ENCODE measurements around the gene ADAMTS14. TPM values are rescaled to one million over a fixed set of nuclear protein-coding genes. Genes with fewer than 3 reads are reported as not detected.

The ADAMTS14 gene
- total and polyA plus RNA-seq, 4 experiments from 2014 or later: not detected

GRCh38 chr10:70744617-70745143 lies 72.4 kb downstream of the ADAMTS14 start:
- Histone ChIP-seq H3K36me3 (ENCODE audit: insufficient read depth, low read length) (no peaks in the 10 kb centered on the region), H3K27ac (ENCODE audit: low read depth, low read length) (no peak overlapping the region), H3K9me3 (ENCODE audit: control insufficient read depth in 1 of 2, low read length in 2 of 2) (no peaks in the 10 kb centered on the region), H3K27me3 (ENCODE audit: insufficient read depth, low read length) (no peaks in the 10 kb centered on the region), H3K4me3 (ENCODE audit: low read length in 2 of 2) (no peak overlapping the region), H3K4me1 (ENCODE audit: insufficient read depth, low read length) (no peaks in the 10 kb centered on the region)
- no peak overlapping the region for H3K27ac Mint-ChIP-seq
- POLR2A ChIA-PET (ENCODE audit: partially characterized antibody): no interaction called here
- no peak overlapping the region for H3K4me3 Mint-ChIP-seq
- peaks cover 0 to 1% (median 0%) of the 10 kb centered on the region in 8 donors for H3K9me3 Mint-ChIP-seq
- peaks cover 0 to 1% of the 10 kb centered on the region in 2 donors for H3K27me3 Mint-ChIP-seq
- CTCF ChIA-PET (ENCODE audit: partially characterized antibody): interaction anchor here (1.5 to 2.8 kb wide), 2 partner anchors 10 to 13 kb away, joined by 3 to 9 read pairs; no protein-coding TSS in a partner anchor
- H3K4me1 Mint-ChIP-seq: peaks cover 0 to 2% (median 0%) of the 10 kb centered on the region in 4 donors
- no peak for DNase-seq
- no peaks in the 10 kb centered on the region for H3K36me3 Mint-ChIP-seq
- intact Hi-C loops (cut with micrococcal nuclease): no loop called here

DNA sequence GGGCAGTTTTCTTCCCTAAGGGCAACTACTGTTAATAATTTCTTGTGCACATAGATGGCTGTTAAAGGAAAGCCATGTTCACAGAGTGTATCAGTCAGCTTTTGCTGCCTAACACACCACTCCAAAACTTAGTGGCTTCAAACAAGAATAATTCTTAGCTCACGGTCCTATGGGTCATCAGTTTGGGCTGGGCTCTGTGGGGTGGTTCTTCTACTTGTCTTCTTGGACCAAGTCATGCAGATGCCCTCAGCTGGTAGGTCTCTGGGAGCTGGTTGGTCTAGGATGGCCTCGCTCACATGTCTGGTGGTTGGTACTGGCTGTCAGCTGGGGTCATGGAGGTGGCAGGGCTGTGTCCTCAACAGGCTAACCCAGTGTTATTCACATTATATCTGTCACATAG lies 73.2 kb downstream of the ADAMTS14 start:
- no peak for DNase-seq
- H3K27me3 Mint-ChIP-seq: peaks cover 0 to 1% of the 10 kb centered on the region in 2 donors
- no peak overlapping the region for H3K4me3 Mint-ChIP-seq
- H3K4me1 Mint-ChIP-seq: peaks cover 0 to 2% (median 0%) of the 10 kb centered on the region in 4 donors
- Histone ChIP-seq H3K27ac (ENCODE audit: low read depth, low read length) (no peak overlapping the region), H3K27me3 (ENCODE audit: insufficient read depth, low read length) (no peaks in the 10 kb centered on the region), H3K9me3 (ENCODE audit: control insufficient read depth in 1 of 2, low read length in 2 of 2) (no peaks in the 10 kb centered on the region), H3K4me1 (ENCODE audit: insufficient read depth, low read length) (no peaks in the 10 kb centered on the region), H3K4me3 (ENCODE audit: low read length in 2 of 2) (no peak overlapping the region), H3K36me3 (ENCODE audit: insufficient read depth, low read length) (no peaks in the 10 kb centered on the region)
- ChIA-PET POLR2A (ENCODE audit: partially characterized antibody) (no interaction called here), CTCF (ENCODE audit: partially characterized antibody) (interaction anchor here (1.5 to 2.8 kb wide), 2 partner anchors 9 to 14 kb away, joined by 3 to 9 read pairs; no protein-coding TSS in a partner anchor)
- intact Hi-C loops (cut with micrococcal nuclease): no loop called here
- peaks cover 0 to 1% (median 0%) of the 10 kb centered on the region in 8 donors for H3K9me3 Mint-ChIP-seq
- no peaks in the 10 kb centered on the region for H3K36me3 Mint-ChIP-seq
- no peak overlapping the region for H3K27ac Mint-ChIP-seq

DNA sequence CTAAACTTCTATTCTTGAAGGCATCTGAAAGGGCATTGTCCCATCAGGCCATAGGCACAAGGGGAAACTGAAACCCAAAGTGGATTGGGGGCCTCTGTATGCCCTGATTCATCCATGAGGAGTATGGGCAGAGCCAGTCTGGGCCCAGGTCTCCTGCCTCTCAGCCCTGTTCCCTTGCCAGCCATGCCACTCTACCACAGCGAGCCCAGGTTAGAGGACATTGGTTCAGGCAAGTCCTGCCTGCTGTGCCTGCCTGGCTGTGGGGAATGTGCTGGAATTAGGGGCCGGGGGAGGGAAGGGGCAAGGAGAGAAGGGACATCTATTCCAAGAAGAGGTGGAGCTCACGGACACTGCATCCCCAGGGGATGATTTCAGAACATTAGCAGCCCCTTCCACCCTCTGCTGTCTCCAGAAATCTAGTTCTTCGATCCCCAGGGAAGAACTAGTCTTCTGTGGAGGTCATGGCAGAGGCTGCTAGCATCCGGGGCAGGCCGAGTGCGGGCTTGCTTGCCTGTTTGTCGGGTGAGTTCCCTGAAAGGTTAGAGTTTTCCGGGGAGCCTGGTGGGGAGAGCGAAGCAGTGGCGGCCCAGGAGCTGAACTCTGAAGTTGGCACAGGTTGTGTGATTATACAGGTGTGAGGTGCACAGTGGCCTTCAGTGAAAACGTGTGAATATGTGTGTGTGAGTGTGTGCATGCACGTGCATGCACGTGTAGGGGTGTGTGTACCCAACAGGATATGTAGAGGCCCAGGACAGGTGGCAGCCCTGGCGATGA lies 75.1 kb downstream of the ADAMTS14 start:
- CTCF ChIA-PET (ENCODE audit: partially characterized antibody): no interaction called here

DNA sequence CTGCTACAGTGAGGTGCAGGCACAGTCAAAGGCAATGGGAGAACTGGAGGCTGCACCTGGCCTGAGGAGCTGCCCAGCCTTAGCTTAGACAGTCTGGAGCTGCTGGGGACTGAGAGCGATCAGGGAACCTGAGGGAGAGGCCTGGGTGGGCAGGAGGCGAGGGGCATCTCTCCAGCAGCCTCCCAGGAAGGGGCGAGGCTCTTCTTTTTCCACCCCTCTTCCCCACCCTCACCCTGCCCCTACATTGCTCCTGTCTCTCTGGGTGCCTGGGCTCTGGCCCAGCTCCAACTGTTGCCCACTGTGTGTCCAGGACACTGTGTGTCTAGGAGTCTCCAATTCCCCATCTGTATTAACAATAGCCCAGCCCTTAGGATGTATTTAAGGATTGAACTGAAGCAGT lies 76.0 kb downstream of the ADAMTS14 start:
- Mint-ChIP-seq H3K4me1 (no peaks in the 10 kb centered on the region), H3K27me3 (peaks cover 0 to 1% of the 10 kb centered on the region in 2 donors), H3K9me3 (peaks cover 0 to 1% (median 0%) of the 10 kb centered on the region in 8 donors), H3K27ac (no peak overlapping the region), H3K4me3 (no peak overlapping the region), H3K36me3 (no peaks in the 10 kb centered on the region)
- Histone ChIP-seq H3K36me3 (ENCODE audit: insufficient read depth, low read length) (no peaks in the 10 kb centered on the region), H3K27ac (ENCODE audit: low read depth, low read length) (no peak overlapping the region), H3K4me3 (ENCODE audit: low read length in 2 of 2) (no peak overlapping the region), H3K9me3 (ENCODE audit: control insufficient read depth in 1 of 2, low read length in 2 of 2) (no peaks in the 10 kb centered on the region), H3K27me3 (ENCODE audit: insufficient read depth, low read length) (no peaks in the 10 kb centered on the region), H3K4me1 (ENCODE audit: insufficient read depth, low read length) (no peaks in the 10 kb centered on the region)
- CTCF ChIA-PET (ENCODE audit: partially characterized antibody): interaction anchor here (1.0 kb wide), 1 partner anchor 10 kb away, joined by 3 read pairs; no protein-coding TSS in a partner anchor
- intact Hi-C loops (cut with micrococcal nuclease): no loop called here
- no peak for DNase-seq
- POLR2A ChIA-PET (ENCODE audit: partially characterized antibody): no interaction called here

More for the DNA sequence above, 75.1 kb downstream of the ADAMTS14 start:
- no peaks in the 10 kb centered on the region for H3K36me3 ChIP-seq (ENCODE audit: insufficient read depth, low read length)
- H3K4me1 ChIP-seq (ENCODE audit: insufficient read depth, low read length): no peaks in the 10 kb centered on the region
- POLR2A ChIA-PET (ENCODE audit: partially characterized antibody): no interaction called here
- Mint-ChIP-seq H3K4me3 (peak overlapping the region in 1 of 8 donors; percentile 36), H3K27ac (peak overlapping the region in 1 of 7 donors; percentile 18), H3K36me3 (no peaks in the 10 kb centered on the region), H3K9me3 (peaks cover 0 to 1% (median 0%) of the 10 kb centered on the region in 8 donors), H3K4me1 (peaks cover 0 to 2% (median 0%) of the 10 kb centered on the region in 4 donors), H3K27me3 (peaks cover 0 to 1% of the 10 kb centered on the region in 2 donors)
- H3K27ac ChIP-seq (ENCODE audit: low read depth, low read length): no peak overlapping the region
- no peak for DNase-seq
- H3K4me3 ChIP-seq (ENCODE audit: low read length in 2 of 2): no peak overlapping the region
- intact Hi-C loops (cut with micrococcal nuclease): no loop called here
- no peaks in the 10 kb centered on the region for H3K9me3 ChIP-seq (ENCODE audit: control insufficient read depth in 1 of 2, low read length in 2 of 2)
- H3K27me3 ChIP-seq (ENCODE audit: insufficient read depth, low read length): no peaks in the 10 kb centered on the region

GRCh38 chr10:70748801-70749573 lies 76.7 kb downstream of the ADAMTS14 start:
- intact Hi-C loops (cut with micrococcal nuclease): no loop called here

GRCh38 chr10:70749756-70750155 lies 77.5 kb downstream of the ADAMTS14 start:
- H3K27me3 ChIP-seq (ENCODE audit: insufficient read depth, low read length): no peaks in the 10 kb centered on the region
- intact Hi-C loops (cut with micrococcal nuclease): loop anchor here (10.0 kb wide), 1 partner anchor 365 kb away; the partner anchor contains the start of gene LRRC20
- peaks cover 0 to 1% (median 0%) of the 10 kb centered on the region in 8 donors for H3K9me3 Mint-ChIP-seq
- no peak overlapping the region for H3K27ac ChIP-seq (ENCODE audit: low read depth, low read length)
- no peak overlapping the region for H3K4me3 Mint-ChIP-seq
- H3K4me1 Mint-ChIP-seq: no peaks in the 10 kb centered on the region
- H3K36me3 Mint-ChIP-seq: no peaks in the 10 kb centered on the region
- no peaks in the 10 kb centered on the region for H3K36me3 ChIP-seq (ENCODE audit: insufficient read depth, low read length)
- no peaks in the 10 kb centered on the region for H3K9me3 ChIP-seq (ENCODE audit: control insufficient read depth in 1 of 2, low read length in 2 of 2)
- H3K27ac Mint-ChIP-seq: no peak overlapping the region
- peaks cover 0 to 1% of the 10 kb centered on the region in 2 donors for H3K27me3 Mint-ChIP-seq
- DNase-seq: no peak
- ChIA-PET CTCF (ENCODE audit: partially characterized antibody) (interaction anchor here (1.2 kb wide), 1 partner anchor 200 kb away, joined by 3 read pairs; no protein-coding TSS in a partner anchor), POLR2A (ENCODE audit: partially characterized antibody) (no interaction called here)
- H3K4me3 ChIP-seq (ENCODE audit: low read length in 2 of 2): no peak overlapping the region
- H3K4me1 ChIP-seq (ENCODE audit: insufficient read depth, low read length): no peaks in the 10 kb centered on the region

More at GRCh38 chr10:70748801-70749573, 76.7 kb downstream of the ADAMTS14 start:
- Mint-ChIP-seq H3K36me3 (no peaks in the 10 kb centered on the region), H3K27me3 (peaks cover 0 to 1% of the 10 kb centered on the region in 2 donors), H3K4me1 (no peaks in the 10 kb centered on the region), H3K9me3 (peaks cover 0 to 1% (median 0%) of the 10 kb centered on the region in 8 donors), H3K4me3 (no peak overlapping the region), H3K27ac (no peak overlapping the region)
- Histone ChIP-seq H3K27ac (ENCODE audit: low read depth, low read length) (no peak overlapping the region), H3K9me3 (ENCODE audit: control insufficient read depth in 1 of 2, low read length in 2 of 2) (no peaks in the 10 kb centered on the region), H3K4me3 (ENCODE audit: low read length in 2 of 2) (no peak overlapping the region), H3K27me3 (ENCODE audit: insufficient read depth, low read length) (no peaks in the 10 kb centered on the region), H3K4me1 (ENCODE audit: insufficient read depth, low read length) (no peaks in the 10 kb centered on the region), H3K36me3 (ENCODE audit: insufficient read depth, low read length) (no peaks in the 10 kb centered on the region)
- ChIA-PET POLR2A (ENCODE audit: partially characterized antibody) (no interaction called here), CTCF (ENCODE audit: partially characterized antibody) (interaction anchor here (1.0 to 1.2 kb wide), 2 partner anchors 10 to 199 kb away, joined by 3 read pairs; no protein-coding TSS in a partner anchor)
- no peak for DNase-seq

Measured in CD4-positive, alpha-beta memory T cell (primary cell).